DND-41 (cell line): ENCODE measurements around the gene CD80.

ENCODE experiments used
- CTCF ChIP-seq: IDR thresholded peaks from 2 replicates; pipeline ENCODE4 v1.5.1; 2012; ENCODE audit warnings: borderline replicate concordance, low read length, moderate library complexity, mild to moderate bottlenecking; ENCODE audit not compliant: poor library complexity, severe bottlenecking; ENCODE audit errors: extremely low read depth
- EZH2 ChIP-seq: IDR thresholded peaks from 3 replicates; pipeline ENCODE4 v1.6.1; 2012; ENCODE audit warnings: borderline replicate concordance, low read depth, mild to moderate bottlenecking, moderate library complexity, low read length, inconsistent platforms; ENCODE audit not compliant: severe bottlenecking

- TF ChIP-seq CTCF, result no peak
- TF ChIP-seq EZH2, result no peak
These were observed 25.1 kb downstream of the CD80 start for GRCh38 chr3:119534296-119534695.
